ENCODE results near the gene DENND1A.

GRCh38 chr9:123418506-123418905 is 511.4 kb downstream of the DENND1A start:
- TF ChIP-seq CTCF (IDR thresholded peaks at IDR 0.05; ENCODE audit: insufficient read depth, low read depth, low read length) (no peak), EZH2 (IDR thresholded peaks at IDR 0.05; ENCODE audit: insufficient read depth, low read length) (no peak)

Data from astrocyte (in vitro differentiated cells and primary cell).